Measurements from ENCODE around the gene CFAP251.

DNA sequence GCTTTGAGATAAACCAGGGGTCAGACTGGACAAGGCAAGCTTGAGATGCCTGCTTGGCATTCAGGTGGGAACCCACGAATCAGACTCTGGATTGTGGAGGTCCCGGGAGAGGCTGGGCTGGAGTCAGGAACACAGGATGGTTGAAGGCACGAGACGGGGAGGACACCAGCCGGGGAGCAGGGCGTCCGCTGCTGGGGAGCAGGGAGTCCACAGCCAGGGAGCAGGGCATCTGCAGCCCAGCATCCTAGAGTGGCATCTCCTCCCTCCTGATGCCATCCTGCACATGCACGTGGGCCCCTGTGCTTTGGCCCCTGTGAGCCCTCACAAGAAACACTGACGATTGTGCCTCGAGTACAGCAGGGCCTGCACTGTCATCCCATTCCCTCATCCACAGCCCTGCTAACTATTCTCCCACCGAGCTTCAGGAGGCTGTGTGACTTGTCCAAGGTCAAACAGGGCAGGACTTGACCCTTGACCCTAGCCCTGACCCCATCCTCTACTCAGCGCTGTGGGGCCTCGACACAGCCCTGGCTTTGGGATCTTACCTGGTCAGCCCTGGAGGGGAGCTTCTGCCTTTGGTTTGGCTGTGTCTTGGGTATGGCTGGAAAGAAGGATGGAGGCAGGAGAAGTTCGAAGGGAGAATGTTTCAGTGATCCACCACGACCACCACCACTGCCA, 45.1 kb downstream of the CFAP251 start:
- TF ChIP-seq POLR2AphosphoS5 (IDR thresholded peaks at IDR 0.05) (no peak), POLR2A (IDR thresholded peaks at IDR 0.05) (no peak), EP300 (IDR thresholded peaks at IDR 0.05) (no peak)
- TF ChIP-seq, protein P1, sequence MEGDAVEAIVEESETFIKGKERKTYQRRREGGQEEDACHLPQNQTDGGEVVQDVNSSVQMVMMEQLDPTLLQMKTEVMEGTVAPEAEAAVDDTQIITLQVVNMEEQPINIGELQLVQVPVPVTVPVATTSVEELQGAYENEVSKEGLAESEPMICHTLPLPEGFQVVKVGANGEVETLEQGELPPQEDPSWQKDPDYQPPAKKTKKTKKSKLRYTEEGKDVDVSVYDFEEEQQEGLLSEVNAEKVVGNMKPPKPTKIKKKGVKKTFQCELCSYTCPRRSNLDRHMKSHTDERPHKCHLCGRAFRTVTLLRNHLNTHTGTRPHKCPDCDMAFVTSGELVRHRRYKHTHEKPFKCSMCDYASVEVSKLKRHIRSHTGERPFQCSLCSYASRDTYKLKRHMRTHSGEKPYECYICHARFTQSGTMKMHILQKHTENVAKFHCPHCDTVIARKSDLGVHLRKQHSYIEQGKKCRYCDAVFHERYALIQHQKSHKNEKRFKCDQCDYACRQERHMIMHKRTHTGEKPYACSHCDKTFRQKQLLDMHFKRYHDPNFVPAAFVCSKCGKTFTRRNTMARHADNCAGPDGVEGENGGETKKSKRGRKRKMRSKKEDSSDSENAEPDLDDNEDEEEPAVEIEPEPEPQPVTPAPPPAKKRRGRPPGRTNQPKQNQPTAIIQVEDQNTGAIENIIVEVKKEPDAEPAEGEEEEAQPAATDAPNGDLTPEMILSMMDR (IDR thresholded peaks at IDR 0.05), result no peak

All from stomach (tissue), 4 donors.